Esophagus squamous epithelium (tissue), 5 donors: Measurements from ENCODE around the gene HEY2. TPM values are rescaled to one million over a fixed set of nuclear protein-coding genes. Genes with fewer than 3 reads are reported as not detected.

Source experiments
- DNase-seq: peaks from one replicate; lab custom pipeline; 2025; lab: John Stamatoyannopoulos, UW
- H3K27ac ChIP-seq, 4 donors: fragments of 200-600 bp; sonication (generic); one replicate each; pipeline ENCODE4 v1.5.1; 2016 to 2019; ENCODE audit warnings: mild to moderate bottlenecking in 1 of 4
- H3K27me3 ChIP-seq, 4 donors: fragments of 200-600 bp; sonication (generic); 1 replicate in 3 of 4; 2 replicates in 1 of 4; pipeline versions ENCODE4 v1.5.1 to v1.6.0; 2017 to 2021; ENCODE audit warnings: antibody characterized with exemption in 1 of 4
- H3K36me3 ChIP-seq, 3 donors: fragments of 200-600 bp; sonication (generic); one replicate each; pipeline ENCODE4 v1.5.1; 2016 to 2019
- H3K4me1 ChIP-seq, 3 donors: fragments of 200-600 bp; sonication (generic); one replicate each; pipeline ENCODE4 v1.5.1; 2017 to 2019
- H3K4me3 ChIP-seq, 4 donors: fragments of 200-600 bp; sonication (generic); 1 replicate in 3 of 4; 2 replicates in 1 of 4; pipeline ENCODE4 v1.5.1; 2016 to 2019; ENCODE audit warnings: mild to moderate bottlenecking in 2 of 4, moderate library complexity in 1 of 4
- H3K9me3 ChIP-seq, 3 donors: fragments of 200-600 bp; sonication (generic); one replicate each; pipeline ENCODE4 v1.5.1; 2016 to 2019
- POLR2A ChIP-seq, 4 donors: fragments of 450-650 bp; IDR thresholded peaks; one replicate each; pipeline ENCODE4 v1.6.1; 2017; ENCODE audit warnings: antibody characterized with exemption in 4 of 4, mild to moderate bottlenecking in 4 of 4, moderate library complexity in 3 of 4
- WGBS, 2 donors: methylation state at CpG; one replicate each; pipeline ENCODE4 v1.1.5; 2018; 5-methylcytosine and 5-hydroxymethylcytosine counted together
- intact Hi-C: fragments of 100-400 bp; cut with DNase I; formaldehyde crosslinking; loops from one replicate; pipeline ENCODE4 v1.15.0; 2022
- total RNA-seq, 4 donors: library from RNA; depleted of rRNA; stranded (reverse); fragments of >200 nt; gene quantifications; one replicate each; pipeline ENCODE4 v1.1.0, GENCODE V29; 2016
- TF ChIP-seq, protein P1 (sequence below), 6 experiments: fragments of 450-650 bp in 4 of 6; fragments of 200-600 bp in 2 of 6; sonication (generic) in 2 of 6; IDR thresholded peaks; one replicate each; pipeline ENCODE4 v1.5.1; 2016 to 2019; ENCODE audit warnings: antibody characterized with exemption in 6 of 6, mild to moderate bottlenecking in 4 of 6, moderate library complexity in 4 of 6
- donor health status: DM: yes; HTN: yes; CAD: no.

Gene HEY2
- total RNA-seq, 4 donors from 2014 or later: 0.61 to 2.8 (median 1.3) TPM; not detected in 1

DNA sequence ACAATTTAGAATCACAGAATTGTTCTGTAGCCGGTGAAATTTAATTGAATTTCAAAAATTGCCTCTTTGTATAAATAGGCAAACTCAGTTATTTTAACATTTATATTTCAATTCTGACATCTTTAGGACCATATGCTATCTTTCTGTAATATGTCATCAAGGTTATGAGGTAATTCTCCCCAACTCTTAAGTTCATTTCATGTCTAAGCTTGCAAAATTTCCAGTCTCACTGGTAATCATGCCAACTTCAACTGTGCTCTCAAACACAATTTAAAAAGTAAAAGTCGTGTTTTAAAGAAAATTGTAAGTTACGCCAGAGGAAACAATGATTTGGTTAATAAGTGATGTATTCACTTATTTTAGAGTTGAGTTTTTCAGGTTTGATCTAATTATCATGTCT is 42.7 kb downstream of the HEY2 start:
- Histone ChIP-seq H3K27me3 (no peaks in the 10 kb centered on the region), H3K9me3 (no peaks in the 10 kb centered on the region), H3K4me3 (peak overlapping the region in 3 of 4 donors; percentile 76 to 94 (median 78)), H3K4me1 (peaks cover 15 to 67% (median 44%) of the 10 kb centered on the region in 3 donors), H3K27ac (peak overlapping the region; percentile 63 to 97 (median 95)), H3K36me3 (no peaks in the 10 kb centered on the region)
- intact Hi-C loops: no loop called here
- 28 to 40% methylated on average over 3 of the region's 3 CpGs for WGBS, 2 donors
- DNase-seq: no peak
- TF ChIP-seq, protein P1, sequence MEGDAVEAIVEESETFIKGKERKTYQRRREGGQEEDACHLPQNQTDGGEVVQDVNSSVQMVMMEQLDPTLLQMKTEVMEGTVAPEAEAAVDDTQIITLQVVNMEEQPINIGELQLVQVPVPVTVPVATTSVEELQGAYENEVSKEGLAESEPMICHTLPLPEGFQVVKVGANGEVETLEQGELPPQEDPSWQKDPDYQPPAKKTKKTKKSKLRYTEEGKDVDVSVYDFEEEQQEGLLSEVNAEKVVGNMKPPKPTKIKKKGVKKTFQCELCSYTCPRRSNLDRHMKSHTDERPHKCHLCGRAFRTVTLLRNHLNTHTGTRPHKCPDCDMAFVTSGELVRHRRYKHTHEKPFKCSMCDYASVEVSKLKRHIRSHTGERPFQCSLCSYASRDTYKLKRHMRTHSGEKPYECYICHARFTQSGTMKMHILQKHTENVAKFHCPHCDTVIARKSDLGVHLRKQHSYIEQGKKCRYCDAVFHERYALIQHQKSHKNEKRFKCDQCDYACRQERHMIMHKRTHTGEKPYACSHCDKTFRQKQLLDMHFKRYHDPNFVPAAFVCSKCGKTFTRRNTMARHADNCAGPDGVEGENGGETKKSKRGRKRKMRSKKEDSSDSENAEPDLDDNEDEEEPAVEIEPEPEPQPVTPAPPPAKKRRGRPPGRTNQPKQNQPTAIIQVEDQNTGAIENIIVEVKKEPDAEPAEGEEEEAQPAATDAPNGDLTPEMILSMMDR (IDR thresholded peaks at IDR 0.05): no peak
- no peak for TF ChIP-seq POLR2A (IDR thresholded peaks at IDR 0.05)

DNA sequence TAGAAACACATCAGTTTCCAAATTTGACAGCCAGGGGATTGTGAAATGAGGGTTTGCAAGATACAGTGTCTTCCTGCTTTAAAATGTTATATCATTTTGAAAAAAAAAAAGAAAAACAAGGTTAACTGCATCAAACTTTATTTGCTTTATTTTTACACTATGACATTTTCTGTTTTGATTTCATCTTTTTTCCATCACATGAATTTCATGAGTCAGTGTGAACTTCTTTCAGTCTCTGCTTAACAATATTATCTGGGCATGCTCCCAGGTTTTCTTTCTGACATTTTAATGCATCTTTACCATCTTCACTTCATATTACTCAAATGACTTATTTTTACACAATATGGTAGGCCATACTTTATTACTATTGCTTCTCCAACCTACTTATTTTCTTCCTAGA is 43.2 kb downstream of the HEY2 start:
- Histone ChIP-seq H3K4me3 (peak overlapping the region in 2 of 4 donors; percentile 76 to 94), H3K27ac (peak overlapping the region in 3 of 4 donors; percentile 63 to 97 (median 93)), H3K36me3 (no peaks in the 10 kb centered on the region), H3K27me3 (no peaks in the 10 kb centered on the region), H3K9me3 (no peaks in the 10 kb centered on the region), H3K4me1 (peaks cover 15 to 69% (median 48%) of the 10 kb centered on the region in 3 donors)
- DNase-seq: no peak
- intact Hi-C loops: no loop called here
- TF ChIP-seq, protein P1 (IDR thresholded peaks at IDR 0.05): no peak
- TF ChIP-seq POLR2A (IDR thresholded peaks at IDR 0.05): no peak

DNA sequence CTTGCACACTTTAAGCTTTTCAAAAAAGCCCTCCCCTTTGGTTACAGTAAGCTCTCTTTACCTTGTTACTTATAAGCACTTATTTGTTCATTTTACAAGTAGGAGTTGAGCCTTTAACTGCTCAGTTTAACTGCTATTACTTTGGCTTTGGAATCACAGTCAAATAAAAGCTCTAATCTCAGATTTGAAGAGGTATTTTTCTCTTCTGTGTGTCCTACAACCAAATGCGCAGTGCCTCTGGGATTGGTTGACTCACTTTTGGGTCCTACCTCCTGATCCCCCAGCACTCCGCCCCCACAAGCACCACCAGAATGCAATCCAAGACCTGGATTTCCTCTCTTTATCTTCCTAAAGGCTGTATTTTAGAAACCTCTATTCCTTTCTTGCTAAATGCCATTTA is 43.8 kb downstream of the HEY2 start:
- Histone ChIP-seq H3K4me3 (peak overlapping the region in 2 of 4 donors; percentile 8 to 38), H3K27ac (peak overlapping the region; percentile 25 to 97 (median 70)), H3K9me3 (no peaks in the 10 kb centered on the region), H3K27me3 (no peaks in the 10 kb centered on the region), H3K36me3 (no peaks in the 10 kb centered on the region), H3K4me1 (peaks cover 15 to 75% (median 54%) of the 10 kb centered on the region in 3 donors)
- intact Hi-C loops: no loop called here
- TF ChIP-seq, protein P1 (IDR thresholded peaks at IDR 0.05): no peak
- 75 to 82% methylated on average over 2 of the region's 2 CpGs for WGBS, 2 donors
- no peak for DNase-seq

DNA sequence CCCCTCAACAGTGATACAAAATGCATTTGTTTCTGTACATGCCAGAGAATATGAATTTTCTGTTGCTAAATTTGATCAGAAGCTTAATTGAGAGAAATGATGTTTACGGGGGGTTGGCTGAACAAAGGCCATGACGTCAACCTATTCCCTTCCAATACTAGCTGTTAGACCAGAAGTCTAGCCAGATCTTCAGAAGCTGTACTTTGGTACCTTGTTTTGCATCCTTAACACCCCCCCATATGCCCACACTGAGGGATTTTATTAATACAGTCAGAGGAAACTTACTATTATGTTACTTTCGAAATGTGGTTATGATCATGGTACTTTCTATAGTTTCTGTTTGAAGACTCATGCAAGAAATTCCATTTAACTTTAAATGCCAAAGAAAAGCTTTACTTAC is 44.4 kb downstream of the HEY2 start:
- DNase-seq: no peak
- Histone ChIP-seq H3K27me3 (no peaks in the 10 kb centered on the region), H3K27ac (peak overlapping the region in 3 of 4 donors; percentile 64 to 97 (median 93)), H3K4me1 (peaks cover 15 to 75% (median 53%) of the 10 kb centered on the region in 3 donors), H3K36me3 (no peaks in the 10 kb centered on the region), H3K4me3 (peak overlapping the region in 2 of 4 donors; percentile 8 to 38), H3K9me3 (no peaks in the 10 kb centered on the region)
- intact Hi-C loops: no loop called here
- no peak for TF ChIP-seq POLR2A (IDR thresholded peaks at IDR 0.05)
- TF ChIP-seq, protein P1 (IDR thresholded peaks at IDR 0.05): no peak
- WGBS, 2 donors: 69 to 72% methylated on average over 3 of the region's 3 CpGs

DNA sequence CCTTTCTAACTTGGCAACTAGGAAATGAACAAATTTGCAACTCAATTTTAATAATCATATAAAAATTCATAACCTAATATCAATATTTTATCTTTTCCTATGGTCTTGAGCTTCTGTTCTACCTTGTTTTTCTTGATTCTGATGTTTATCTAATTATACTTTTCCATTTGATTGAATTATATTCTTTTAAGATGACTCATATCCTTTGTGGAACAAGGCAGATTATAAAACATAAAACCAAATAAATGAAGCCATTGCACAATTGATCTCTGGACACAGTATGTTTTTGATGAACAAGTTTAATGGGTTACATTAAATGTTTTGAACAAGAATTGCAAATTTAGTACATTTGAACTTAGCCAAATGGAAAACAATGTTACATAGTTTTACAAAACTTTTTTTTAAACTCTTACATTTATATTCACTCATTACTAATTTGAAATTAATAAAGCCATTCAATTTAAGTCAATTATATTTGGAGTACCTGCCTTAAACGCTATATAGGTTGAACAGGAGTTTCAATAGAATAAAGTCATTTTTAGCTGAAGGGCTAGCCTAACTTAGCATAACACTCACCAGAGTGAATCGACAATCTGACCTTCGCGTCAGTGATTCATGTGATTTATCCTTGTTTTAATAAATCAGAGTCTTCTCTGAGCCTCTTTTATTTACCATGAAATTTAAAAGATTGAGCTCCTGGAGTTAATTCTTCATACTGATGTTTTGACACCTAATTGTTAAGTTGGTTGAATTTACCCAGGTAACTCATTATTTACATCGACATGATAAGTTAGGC is 45.1 kb downstream of the HEY2 start:
- Histone ChIP-seq H3K27me3 (no peaks in the 10 kb centered on the region), H3K4me1 (peaks cover 10 to 75% (median 47%) of the 10 kb centered on the region in 3 donors), H3K27ac (peak overlapping the region in 3 of 4 donors; percentile 64 to 97 (median 93)), H3K36me3 (no peaks in the 10 kb centered on the region), H3K9me3 (no peaks in the 10 kb centered on the region), H3K4me3 (peak overlapping the region in 2 of 4 donors; percentile 8 to 38)
- 84 to 94% methylated on average over 5 of the region's 5 CpGs for WGBS, 2 donors
- no peak for DNase-seq
- TF ChIP-seq, protein P1 (IDR thresholded peaks at IDR 0.05): no peak
- no peak for TF ChIP-seq POLR2A (IDR thresholded peaks at IDR 0.05)
- intact Hi-C loops: no loop called here
